ENCODE data around the gene SLC12A7.
"Not testable (repeated sequence)": the region's sequence is repeated elsewhere in the genome, so short reads cannot be mapped to it uniquely, and the experiment has no call there.

SLC12A7 gene

GRCh38 chr5:1066676-1067075 lies 45.2 kb downstream of the SLC12A7 start:
- Histone ChIP-seq H3K27me3 (ENCODE audit: control insufficient read depth in 5 of 5, insufficient read depth in 4 of 5, low read length in 5 of 5) (no peaks in the 10 kb centered on the region), H3K4me1 (ENCODE audit: control insufficient read depth in 5 of 5, insufficient read depth in 5 of 5, low read length in 5 of 5) (peaks cover 0 to 7% (median 4%) of the 10 kb centered on the region in 5 donors), H3K4me3 (ENCODE audit: low read depth in 1 of 5, low read length in 5 of 5) (no peak overlapping the region), H3K9ac (ENCODE audit: low read length in 5 of 5) (no peak overlapping the region), H3K9me3 (ENCODE audit: control insufficient read depth in 5 of 5, low read length in 5 of 5) (no peaks in the 10 kb centered on the region), H3K36me3 (ENCODE audit: control insufficient read depth in 5 of 5, insufficient read depth in 5 of 5, low read length in 5 of 5) (peaks cover 0 to 73% (median 52%) of the 10 kb centered on the region in 5 donors), H3K27ac (ENCODE audit: low read depth, low read length) (no peak overlapping the region)

GRCh38 chr5:1065891-1066650 lies 45.8 kb downstream of the SLC12A7 start:
- Histone ChIP-seq H3K27me3 (ENCODE audit: control insufficient read depth in 5 of 5, insufficient read depth in 4 of 5, low read length in 5 of 5) (no peaks in the 10 kb centered on the region), H3K36me3 (ENCODE audit: control insufficient read depth in 5 of 5, insufficient read depth in 5 of 5, low read length in 5 of 5) (peaks cover 0 to 73% (median 52%) of the 10 kb centered on the region in 5 donors), H3K27ac (ENCODE audit: low read depth, low read length) (no peak overlapping the region), H3K4me1 (ENCODE audit: control insufficient read depth in 5 of 5, insufficient read depth in 5 of 5, low read length in 5 of 5) (peaks cover 0 to 7% (median 4%) of the 10 kb centered on the region in 5 donors), H3K9ac (ENCODE audit: low read length in 5 of 5) (no peak overlapping the region), H3K9me3 (ENCODE audit: control insufficient read depth in 5 of 5, low read length in 5 of 5) (no peaks in the 10 kb centered on the region), H3K4me3 (ENCODE audit: low read depth in 1 of 5, low read length in 5 of 5) (no peak overlapping the region)

GRCh38 chr5:1065143-1065750 lies 46.6 kb downstream of the SLC12A7 start:
- Histone ChIP-seq H3K36me3 (ENCODE audit: control insufficient read depth in 5 of 5, insufficient read depth in 5 of 5, low read length in 5 of 5) (peaks cover 0 to 79% (median 57%) of the 10 kb centered on the region in 5 donors), H3K4me1 (ENCODE audit: control insufficient read depth in 5 of 5, insufficient read depth in 5 of 5, low read length in 5 of 5) (peaks cover 0 to 7% (median 4%) of the 10 kb centered on the region in 5 donors), H3K9ac (ENCODE audit: low read length in 5 of 5) (no peak overlapping the region), H3K4me3 (ENCODE audit: low read depth in 1 of 5, low read length in 5 of 5) (no peak overlapping the region), H3K27ac (ENCODE audit: low read depth, low read length) (no peak overlapping the region), H3K27me3 (ENCODE audit: control insufficient read depth in 5 of 5, insufficient read depth in 4 of 5, low read length in 5 of 5) (no peaks in the 10 kb centered on the region), H3K9me3 (ENCODE audit: control insufficient read depth in 5 of 5, low read length in 5 of 5) (no peaks in the 10 kb centered on the region)

GRCh38 chr5:1064383-1065142 lies 47.3 kb downstream of the SLC12A7 start:
- Histone ChIP-seq H3K4me1 (ENCODE audit: control insufficient read depth in 5 of 5, insufficient read depth in 5 of 5, low read length in 5 of 5) (peaks cover 0 to 7% (median 4%) of the 10 kb centered on the region in 5 donors), H3K9me3 (ENCODE audit: control insufficient read depth in 5 of 5, low read length in 5 of 5) (no peaks in the 10 kb centered on the region), H3K4me3 (ENCODE audit: low read depth in 1 of 5, low read length in 5 of 5) (no peak overlapping the region), H3K27ac (ENCODE audit: low read depth, low read length) (no peak overlapping the region), H3K27me3 (ENCODE audit: control insufficient read depth in 5 of 5, insufficient read depth in 4 of 5, low read length in 5 of 5) (no peaks in the 10 kb centered on the region), H3K36me3 (ENCODE audit: control insufficient read depth in 5 of 5, insufficient read depth in 5 of 5, low read length in 5 of 5) (peaks cover 0 to 83% (median 63%) of the 10 kb centered on the region in 5 donors), H3K9ac (ENCODE audit: low read length in 5 of 5) (no peak overlapping the region)

- Histone ChIP-seq H3K36me3 (ENCODE audit: control insufficient read depth in 5 of 5, insufficient read depth in 5 of 5, low read length in 5 of 5) (peaks cover 0 to 83% (median 63%) of the 10 kb centered on the region in 5 donors), H3K27me3 (ENCODE audit: control insufficient read depth in 5 of 5, insufficient read depth in 4 of 5, low read length in 5 of 5) (no peaks in the 10 kb centered on the region), H3K9ac (ENCODE audit: low read length in 5 of 5) (no peak overlapping the region), H3K27ac (ENCODE audit: low read depth, low read length) (no peak overlapping the region), H3K4me1 (ENCODE audit: control insufficient read depth in 5 of 5, insufficient read depth in 5 of 5, low read length in 5 of 5) (peaks cover 0 to 7% (median 4%) of the 10 kb centered on the region in 5 donors), H3K9me3 (ENCODE audit: control insufficient read depth in 5 of 5, low read length in 5 of 5) (no peaks in the 10 kb centered on the region), H3K4me3 (ENCODE audit: low read depth in 1 of 5, low read length in 5 of 5) (no peak overlapping the region)
Observed at GRCh38 chr5:1063661-1064382, 48.0 kb downstream of the SLC12A7 start.

GRCh38 chr5:1062761-1063568 lies 48.9 kb downstream of the SLC12A7 start:
- Histone ChIP-seq H3K4me3 (ENCODE audit: low read depth in 1 of 5, low read length in 5 of 5) (no peak overlapping the region), H3K27ac (ENCODE audit: low read depth, low read length) (no peak overlapping the region), H3K9me3 (ENCODE audit: control insufficient read depth in 5 of 5, low read length in 5 of 5) (no peaks in the 10 kb centered on the region), H3K9ac (ENCODE audit: low read length in 5 of 5) (no peak overlapping the region), H3K36me3 (ENCODE audit: control insufficient read depth in 5 of 5, insufficient read depth in 5 of 5, low read length in 5 of 5) (peaks cover 0 to 88% (median 71%) of the 10 kb centered on the region in 5 donors), H3K27me3 (ENCODE audit: control insufficient read depth in 5 of 5, insufficient read depth in 4 of 5, low read length in 5 of 5) (no peaks in the 10 kb centered on the region), H3K4me1 (ENCODE audit: control insufficient read depth in 5 of 5, insufficient read depth in 5 of 5, low read length in 5 of 5) (no peaks in the 10 kb centered on the region)

GRCh38 chr5:1061916-1062315 lies 49.9 kb downstream of the SLC12A7 start:
- Histone ChIP-seq H3K27me3 (ENCODE audit: control insufficient read depth in 5 of 5, insufficient read depth in 4 of 5, low read length in 5 of 5) (no peaks in the 10 kb centered on the region), H3K9me3 (ENCODE audit: control insufficient read depth in 5 of 5, low read length in 5 of 5) (no peaks in the 10 kb centered on the region), H3K27ac (ENCODE audit: low read depth, low read length) (no peak overlapping the region), H3K4me3 (ENCODE audit: low read depth in 1 of 5, low read length in 5 of 5) (no peak overlapping the region), H3K9ac (ENCODE audit: low read length in 5 of 5) (no peak overlapping the region), H3K36me3 (ENCODE audit: control insufficient read depth in 5 of 5, insufficient read depth in 5 of 5, low read length in 5 of 5) (peaks cover 0 to 89% (median 73%) of the 10 kb centered on the region in 5 donors), H3K4me1 (ENCODE audit: control insufficient read depth in 5 of 5, insufficient read depth in 5 of 5, low read length in 5 of 5) (no peaks in the 10 kb centered on the region)

- peaks cover 0 to 89% (median 76%) of the 10 kb centered on the region in 5 donors for H3K36me3 ChIP-seq (ENCODE audit: control insufficient read depth in 5 of 5, insufficient read depth in 5 of 5, low read length in 5 of 5)
Observed at GRCh38 chr5:1061292-1061691, 50.6 kb downstream of the SLC12A7 start.

GRCh38 chr5:1060535-1060981 lies 51.3 kb downstream of the SLC12A7 start:
- Histone ChIP-seq H3K27me3 (ENCODE audit: control insufficient read depth in 5 of 5, insufficient read depth in 4 of 5, low read length in 5 of 5) (no peaks in the 10 kb centered on the region), H3K36me3 (ENCODE audit: control insufficient read depth in 5 of 5, insufficient read depth in 5 of 5, low read length in 5 of 5) (peaks cover 0 to 89% (median 76%) of the 10 kb centered on the region in 5 donors), H3K4me3 (ENCODE audit: low read depth in 1 of 5, low read length in 5 of 5) (no peak overlapping the region), H3K27ac (ENCODE audit: low read depth, low read length) (no peak overlapping the region), H3K9ac (ENCODE audit: low read length in 5 of 5) (no peak overlapping the region), H3K4me1 (ENCODE audit: control insufficient read depth in 5 of 5, insufficient read depth in 5 of 5, low read length in 5 of 5) (no peaks in the 10 kb centered on the region), H3K9me3 (ENCODE audit: control insufficient read depth in 5 of 5, low read length in 5 of 5) (no peaks in the 10 kb centered on the region)

More at GRCh38 chr5:1061292-1061691, 50.6 kb downstream of the SLC12A7 start:
- not testable (repeated sequence) for H3K9me3 ChIP-seq (ENCODE audit: control insufficient read depth in 5 of 5, low read length in 5 of 5); H3K27ac ChIP-seq (ENCODE audit: low read depth, low read length); H3K4me1 ChIP-seq (ENCODE audit: control insufficient read depth in 5 of 5, insufficient read depth in 5 of 5, low read length in 5 of 5); H3K4me3 ChIP-seq (ENCODE audit: low read depth in 1 of 5, low read length in 5 of 5); H3K27me3 ChIP-seq (ENCODE audit: control insufficient read depth in 5 of 5, insufficient read depth in 4 of 5, low read length in 5 of 5); H3K9ac ChIP-seq (ENCODE audit: low read length in 5 of 5)

All from subcutaneous abdominal adipose tissue (tissue), 5 donors.